ENCODE data around the gene MLX. TPM values are rescaled to one million over a fixed set of nuclear protein-coding genes. Genes with fewer than 3 reads are reported as not detected.

The MLX gene
- 33.9 TPM for total RNA-seq

- H3K27me3 ChIP-seq: no peaks in the 10 kb centered on the region
- no peaks in the 10 kb centered on the region for H3K9me3 ChIP-seq
- intact Hi-C loops (cut with DNase I): no loop called here
- H3K27ac ChIP-seq: peak within 1 kb of the TSS; percentile 92
- TF ChIP-seq POLR2A (IDR thresholded peaks at IDR 0.05) (no peak), CTCF (IDR thresholded peaks at IDR 0.05) (no peak), POLR2AphosphoS5 (IDR thresholded peaks at IDR 0.05; ENCODE audit: insufficient read depth in 1 of 2, low read depth in 1 of 2) (peak; percentile 83 to 89)
- H3K36me3 ChIP-seq: peaks cover 0 to 55% of the 10 kb centered on the region in 2 donors
- peaks cover 50% of the 10 kb centered on the region for H3K4me1 ChIP-seq
- peak within 1 kb of the TSS; percentile 81 to 95 for H3K4me3 ChIP-seq
- no peak for DNase-seq (ENCODE audit: extremely low spot score in 2 of 2)
These were observed at the start of gene MLX for GRCh38 chr17:42566883-42567573. Gene MLX, plus strand, starts transcription at chr17:42567100. Its CDS starts 25 bp downstream, at chr17:42567125.

- H3K9me3 ChIP-seq: no peaks in the 10 kb centered on the region
- DNase-seq (ENCODE audit: extremely low spot score in 2 of 2): no peak
- TF ChIP-seq POLR2AphosphoS5 (IDR thresholded peaks at IDR 0.05; ENCODE audit: insufficient read depth in 1 of 2, low read depth in 1 of 2) (peak; percentile 60 to 72), CTCF (IDR thresholded peaks at IDR 0.05) (peak; percentile 89 to 96 (median 94)), POLR2A (IDR thresholded peaks at IDR 0.05) (no peak)
- intact Hi-C loops (cut with DNase I): loop anchor here (5.0 kb wide), 2 partner anchors 60 to 110 kb away; partner anchors contain the start of gene ATP6V0A1
- no peak overlapping the region for H3K4me3 ChIP-seq
- H3K36me3 ChIP-seq: peaks cover 0 to 19% of the 10 kb centered on the region in 2 donors
- H3K4me1 ChIP-seq: peaks cover 85% of the 10 kb centered on the region
- no peaks in the 10 kb centered on the region for H3K27me3 ChIP-seq
- H3K27ac ChIP-seq: peak overlapping the region; percentile 95
These were observed 49.4 kb upstream of the MLX start for GRCh38 chr17:42517516-42517915.

- Histone ChIP-seq H3K4me1 (peaks cover 85% of the 10 kb centered on the region), H3K27ac (peak overlapping the region; percentile 95), H3K9me3 (no peaks in the 10 kb centered on the region), H3K36me3 (peaks cover 0 to 19% of the 10 kb centered on the region in 2 donors), H3K4me3 (peak overlapping the region in 1 of 2 donors; percentile 2), H3K27me3 (no peaks in the 10 kb centered on the region)
- intact Hi-C loops (cut with DNase I): loop anchor here (5.0 kb wide), 2 partner anchors 61 to 111 kb away; partner anchors contain the start of gene ATP6V0A1
- DNase-seq (ENCODE audit: extremely low spot score in 2 of 2): peak in 1 of 2 donors; percentile 97
- TF ChIP-seq CTCF (IDR thresholded peaks at IDR 0.05) (no peak), POLR2AphosphoS5 (IDR thresholded peaks at IDR 0.05; ENCODE audit: insufficient read depth in 1 of 2, low read depth in 1 of 2) (peak; percentile 54 to 84), POLR2A (IDR thresholded peaks at IDR 0.05) (no peak)
These were observed 48.7 kb upstream of the MLX start for GRCh38 chr17:42518046-42518754.

GRCh38 chr17:42518755-42519545 is 48.0 kb upstream of the MLX start:
- peak overlapping the region; percentile 95 for H3K27ac ChIP-seq
- H3K36me3 ChIP-seq: peaks cover 0 to 15% of the 10 kb centered on the region in 2 donors
- peaks cover 78% of the 10 kb centered on the region for H3K4me1 ChIP-seq
- intact Hi-C loops (cut with DNase I): loop anchor here (5.0 kb wide), 2 partner anchors 62 to 112 kb away; partner anchors contain the start of gene ATP6V0A1
- H3K4me3 ChIP-seq: no peak overlapping the region
- no peak for DNase-seq (ENCODE audit: extremely low spot score in 2 of 2)
- H3K9me3 ChIP-seq: no peaks in the 10 kb centered on the region
- no peaks in the 10 kb centered on the region for H3K27me3 ChIP-seq
- TF ChIP-seq POLR2AphosphoS5 (IDR thresholded peaks at IDR 0.05; ENCODE audit: insufficient read depth in 1 of 2, low read depth in 1 of 2) (peak in 1 of 2 donors; percentile 25), CTCF (IDR thresholded peaks at IDR 0.05) (no peak)
